Large intestine (tissue), 3 donors: Measurements from ENCODE around the gene E2F1. TPM values are rescaled to one million over a fixed set of nuclear protein-coding genes. Genes with fewer than 3 reads are reported as not detected.
"Not testable (repeated sequence)": the region's sequence is repeated elsewhere in the genome, so short reads cannot be mapped to it uniquely, and the experiment has no call there.

ENCODE experiments used
- DNase-seq, 2 donors: peaks; one replicate each; pipeline versions ENCODE4 v3.0.0 to v3.0.0-alpha.2; 2013
- H3K27ac ChIP-seq: one replicate; pipeline ENCODE4 v1.5.1; 2013; ENCODE audit warnings: low read length
- H3K27me3 ChIP-seq: 2 replicates; pipeline ENCODE4 v1.6.1; 2013; ENCODE audit warnings: low read length; ENCODE audit not compliant: control insufficient read depth, insufficient read depth
- H3K36me3 ChIP-seq: 2 replicates; pipeline ENCODE4 v1.6.1; 2013; ENCODE audit warnings: low read length; ENCODE audit not compliant: control insufficient read depth, insufficient read depth
- H3K4me1 ChIP-seq: one replicate; pipeline ENCODE4 v1.6.1; 2013; ENCODE audit warnings: low read length; ENCODE audit not compliant: control insufficient read depth, insufficient read depth
- H3K4me3 ChIP-seq: one replicate; pipeline ENCODE4 v1.5.1; 2013; ENCODE audit warnings: low read length
- H3K9me3 ChIP-seq: one replicate; pipeline ENCODE4 v1.6.1; 2013; ENCODE audit warnings: mild to moderate bottlenecking, low read depth, low read length, moderate library complexity; ENCODE audit not compliant: control insufficient read depth
- WGBS: methylation state at CpG from one replicate; pipeline ENCODE4 v1.1.5; 2013; ENCODE audit warnings: low lambda C conversion rate; ENCODE audit not compliant: insufficient coverage; 5-methylcytosine and 5-hydroxymethylcytosine counted together
- polyA plus RNA-seq: library from polyadenylated mRNA; unstranded; fragments of 120-200 nt; gene quantifications from one replicate; pipeline ENCODE4 v1.2.1, GENCODE V29; 2013

E2F1 gene
- polyA plus RNA-seq, 1 donor = 8.5 TPM

GRCh38 chr20:33710681-33711445, 24.7 kb upstream of the E2F1 start:
- DNase-seq = no peak
- Histone ChIP-seq H3K27ac (no peak overlapping the region), H3K9me3 (no peaks in the 10 kb centered on the region), H3K4me1 (no peaks in the 10 kb centered on the region), H3K36me3 (peaks cover 42% of the 10 kb centered on the region), H3K27me3 (no peaks in the 10 kb centered on the region), H3K4me3 (no peak overlapping the region)
- 61% methylated on average over 2 of the region's 14 CpGs for WGBS

- Histone ChIP-seq H3K4me3 (no peak overlapping the region), H3K9me3 (no peaks in the 10 kb centered on the region), H3K4me1 (no peaks in the 10 kb centered on the region), H3K27ac (no peak overlapping the region), H3K36me3 (peaks cover 42% of the 10 kb centered on the region), H3K27me3 (no peaks in the 10 kb centered on the region)
- DNase-seq = no peak
- WGBS = 100% methylated on average over 2 of the region's 16 CpGs
These were observed 23.8 kb upstream of the E2F1 start for GRCh38 chr20:33709905-33710541.

DNA sequence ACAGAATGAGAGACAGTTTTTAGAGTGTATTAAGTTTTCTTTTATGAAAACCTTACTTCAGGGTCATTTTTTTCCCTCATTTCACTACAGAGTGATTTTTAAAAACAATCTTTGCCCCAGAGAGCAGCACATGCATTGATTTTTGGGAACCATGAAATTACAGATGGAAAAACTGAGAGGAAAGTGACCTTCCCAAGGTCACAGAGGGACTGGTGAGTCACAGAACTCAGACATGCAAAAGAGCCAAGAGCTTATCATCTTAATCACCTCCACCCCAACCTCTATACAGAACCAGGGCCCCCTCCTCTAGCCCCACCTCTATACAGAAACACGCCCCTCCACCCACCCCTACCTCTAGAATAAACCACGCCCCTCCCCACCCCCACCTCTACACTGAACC, 23.2 kb upstream of the E2F1 start:
- no CpG with 5 or more reads among the region's 2 CpGs for WGBS
- H3K27ac ChIP-seq = no peak overlapping the region
- no peaks in the 10 kb centered on the region for H3K27me3 ChIP-seq
- no peak overlapping the region for H3K4me3 ChIP-seq
- H3K9me3 ChIP-seq = no peaks in the 10 kb centered on the region
- H3K4me1 ChIP-seq = no peaks in the 10 kb centered on the region
- no peak for DNase-seq
- peaks cover 36% of the 10 kb centered on the region for H3K36me3 ChIP-seq

DNA sequence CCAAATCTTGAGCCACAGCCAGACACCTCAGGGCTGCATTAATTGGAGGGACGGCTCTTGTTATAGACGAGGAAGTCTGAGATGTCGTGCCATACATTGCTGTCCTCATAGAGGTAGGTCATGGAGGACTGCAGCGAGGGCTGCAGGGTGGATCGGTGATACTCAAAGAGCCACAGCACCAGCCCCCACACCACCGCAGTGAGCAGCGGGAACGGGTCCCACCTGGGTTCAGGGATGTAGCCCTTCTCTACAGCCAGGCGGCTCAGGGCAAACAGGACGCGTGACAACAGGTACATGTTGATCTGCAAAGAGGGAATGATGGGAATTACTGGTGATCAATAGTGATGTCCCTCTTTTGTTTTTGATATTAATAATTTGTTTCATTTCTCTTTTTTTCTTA, 21.5 kb upstream of the E2F1 start:
- no peaks in the 10 kb centered on the region for H3K9me3 ChIP-seq
- no peaks in the 10 kb centered on the region for H3K4me1 ChIP-seq
- DNase-seq = no peak
- H3K27ac ChIP-seq = no peak overlapping the region
- WGBS = no CpG with 5 or more reads among the region's 11 CpGs
- H3K4me3 ChIP-seq = no peak overlapping the region
- H3K36me3 ChIP-seq = peaks cover 26% of the 10 kb centered on the region
- no peaks in the 10 kb centered on the region for H3K27me3 ChIP-seq

GRCh38 chr20:33704197-33704924, 18.2 kb upstream of the E2F1 start:
- Histone ChIP-seq H3K36me3 (peaks cover 16% of the 10 kb centered on the region), H3K27me3 (no peaks in the 10 kb centered on the region), H3K4me1 (no peaks in the 10 kb centered on the region), H3K27ac (no peak overlapping the region), H3K4me3 (no peak overlapping the region), H3K9me3 (peaks cover 12% of the 10 kb centered on the region)
- no peak for DNase-seq
- no CpG with 5 or more reads among the region's 11 CpGs for WGBS

GRCh38 chr20:33703498-33704137, 17.4 kb upstream of the E2F1 start:
- Histone ChIP-seq H3K36me3 (peaks cover 16% of the 10 kb centered on the region), H3K4me1 (no peaks in the 10 kb centered on the region), H3K4me3 (no peak overlapping the region), H3K27ac (no peak overlapping the region), H3K9me3 (peaks cover 17% of the 10 kb centered on the region), H3K27me3 (no peaks in the 10 kb centered on the region)
- no CpG with 5 or more reads among the region's 8 CpGs for WGBS
- DNase-seq = no peak

- DNase-seq = no peak
- Histone ChIP-seq H3K36me3 (peaks cover 16% of the 10 kb centered on the region), H3K27ac (no peak overlapping the region), H3K27me3 (no peaks in the 10 kb centered on the region), H3K9me3 (peaks cover 23% of the 10 kb centered on the region), H3K4me3 (no peak overlapping the region), H3K4me1 (no peaks in the 10 kb centered on the region)
- no CpG with 5 or more reads among the region's 5 CpGs for WGBS
These were observed 16.7 kb upstream of the E2F1 start for GRCh38 chr20:33702861-33703260.

- no peaks in the 10 kb centered on the region for H3K4me1 ChIP-seq
- H3K9me3 ChIP-seq = peaks cover 23% of the 10 kb centered on the region
- no peak overlapping the region for H3K4me3 ChIP-seq
- 89% methylated on average over 3 of the region's 27 CpGs for WGBS
- H3K36me3 ChIP-seq = peaks cover 7% of the 10 kb centered on the region
- DNase-seq = no peak
- H3K27me3 ChIP-seq = no peaks in the 10 kb centered on the region
- no peak overlapping the region for H3K27ac ChIP-seq
These were observed 15.7 kb upstream of the E2F1 start for GRCh38 chr20:33701629-33702450.

DNA sequence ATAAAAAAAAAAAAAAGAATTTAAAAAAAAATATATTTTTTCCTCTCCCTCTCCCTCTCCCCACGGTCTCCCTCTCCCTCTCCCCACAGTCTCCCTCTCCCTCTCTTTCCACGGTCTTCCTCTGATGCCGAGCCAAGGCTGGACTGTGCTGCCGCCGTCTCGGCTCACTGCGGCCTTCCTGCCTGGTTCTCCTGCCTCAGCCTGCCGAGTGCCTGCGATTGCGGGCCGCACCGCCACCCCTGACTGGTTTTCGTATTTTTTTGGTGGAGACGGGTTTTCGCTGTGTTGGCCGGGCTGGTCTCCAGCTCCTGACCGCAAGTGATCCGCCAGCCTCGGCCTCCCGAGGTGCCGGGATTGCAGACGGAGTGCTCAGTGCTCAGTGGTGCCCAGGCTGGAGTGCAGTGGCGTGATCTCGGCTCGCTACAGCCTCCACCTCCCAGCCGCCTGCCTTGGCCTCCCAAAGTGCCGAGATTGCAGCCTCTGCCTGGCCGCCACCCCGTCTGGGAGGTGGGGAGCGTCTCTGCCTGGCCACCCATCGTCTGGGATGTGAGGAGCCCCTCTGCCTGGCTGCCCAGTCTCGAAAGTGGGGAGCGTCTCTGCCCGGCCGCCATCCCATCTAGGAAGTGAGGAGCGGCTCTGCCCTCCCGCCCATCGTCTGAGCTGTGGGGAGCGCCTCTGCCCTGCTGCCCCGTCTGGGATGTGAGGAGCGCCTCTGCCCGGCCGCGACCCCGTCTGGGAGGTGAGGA, 14.7 kb upstream of the E2F1 start:
- not testable (repeated sequence) for H3K36me3 ChIP-seq, H3K4me1 ChIP-seq, H3K27me3 ChIP-seq, DNase-seq, H3K4me3 ChIP-seq, H3K27ac ChIP-seq
- no CpG with 5 or more reads among the region's 45 CpGs for WGBS
- H3K9me3 ChIP-seq = peaks cover 23% of the 10 kb centered on the region
